Kasumi-1 (cell line): Measurements from ENCODE around the gene CST8.

Experiments
- DNase-seq, 2 experiments: peaks; one replicate each; lab custom pipeline; 2025; lab: John Stamatoyannopoulos, UW

CST8 gene

DNA sequence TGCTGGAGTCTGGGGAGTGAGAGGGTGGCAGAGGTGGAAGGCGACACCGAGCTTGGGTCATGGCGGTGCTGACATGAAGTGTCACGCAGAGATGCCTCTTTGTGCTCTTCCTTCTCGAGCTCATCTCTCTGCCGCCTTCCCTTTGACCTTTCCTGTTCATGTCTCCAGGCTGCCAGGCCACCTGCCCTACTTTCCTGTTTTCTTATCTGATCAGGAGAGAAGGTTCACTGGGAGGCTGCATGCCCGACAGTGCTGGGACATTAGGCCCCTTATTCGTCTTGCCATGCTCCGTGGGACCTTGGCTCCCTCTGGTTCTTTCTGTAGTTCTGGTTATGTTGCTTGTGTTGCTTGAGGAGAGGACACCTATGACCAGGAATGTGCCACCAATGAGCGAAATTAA, 33.2 kb downstream of the CST8 start:
- no peak for DNase-seq

- peak in 1 of 2 experiments; percentile 7 for DNase-seq
These were observed 35.9 kb downstream of the CST8 start for GRCh38 chr20:23526850-23527249.

DNA sequence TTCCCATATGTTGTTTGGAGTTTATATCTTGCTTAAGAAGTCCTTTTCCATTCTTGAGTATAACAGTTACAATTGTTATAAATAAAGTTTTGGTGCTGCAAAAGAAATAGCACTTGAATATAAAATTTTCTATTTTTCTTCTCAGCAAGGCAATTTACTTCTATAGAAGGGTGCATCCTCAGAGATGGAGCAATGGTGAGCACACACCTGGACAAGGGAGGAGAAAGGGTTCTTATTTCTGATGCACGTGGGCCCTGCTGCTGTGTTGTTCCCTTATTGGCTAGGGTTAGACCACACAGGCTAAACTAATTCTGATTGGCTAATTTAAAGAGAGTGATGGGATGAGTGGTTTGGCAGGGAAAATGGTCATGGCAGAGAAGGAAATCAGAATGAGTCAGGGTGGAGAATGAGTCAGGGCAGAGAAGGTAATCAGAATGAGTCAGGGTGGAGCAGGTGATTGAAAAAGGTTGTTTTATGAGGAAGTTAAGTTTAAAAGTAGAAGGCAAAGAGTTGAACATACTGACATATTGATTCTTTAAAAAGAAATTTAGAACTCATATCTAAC, 38.0 kb downstream of the CST8 start:
- DNase-seq = no peak

DNA sequence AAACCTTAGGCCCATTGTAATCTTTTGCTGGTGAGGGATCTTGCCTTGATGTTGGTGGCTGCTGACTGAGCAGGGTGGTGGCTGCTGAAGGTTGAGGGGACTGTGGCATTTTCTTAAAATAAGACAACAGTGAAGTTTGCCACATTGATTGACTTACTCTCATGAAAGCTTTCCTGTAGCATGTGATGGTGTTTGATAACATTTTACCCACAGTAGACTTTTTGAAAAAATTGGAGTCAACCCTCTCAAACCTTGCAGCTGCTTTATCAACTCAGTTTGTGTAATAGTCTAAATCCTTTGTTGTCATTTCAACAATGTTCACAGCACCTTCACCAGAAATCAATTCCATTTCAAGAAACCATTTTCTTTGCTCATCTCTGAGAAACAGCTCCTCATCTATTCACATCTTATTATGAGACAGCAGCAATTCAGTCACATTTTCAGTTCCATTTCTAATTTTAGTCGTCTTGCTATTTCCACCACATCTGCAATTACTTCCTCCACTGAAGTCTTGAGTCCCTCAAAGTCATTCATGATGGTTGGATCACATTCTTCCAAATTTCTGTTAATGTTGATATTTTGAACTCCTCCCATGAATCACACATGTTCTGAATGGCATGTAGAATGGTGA, 40.1 kb downstream of the CST8 start:
- no peak for DNase-seq

DNA sequence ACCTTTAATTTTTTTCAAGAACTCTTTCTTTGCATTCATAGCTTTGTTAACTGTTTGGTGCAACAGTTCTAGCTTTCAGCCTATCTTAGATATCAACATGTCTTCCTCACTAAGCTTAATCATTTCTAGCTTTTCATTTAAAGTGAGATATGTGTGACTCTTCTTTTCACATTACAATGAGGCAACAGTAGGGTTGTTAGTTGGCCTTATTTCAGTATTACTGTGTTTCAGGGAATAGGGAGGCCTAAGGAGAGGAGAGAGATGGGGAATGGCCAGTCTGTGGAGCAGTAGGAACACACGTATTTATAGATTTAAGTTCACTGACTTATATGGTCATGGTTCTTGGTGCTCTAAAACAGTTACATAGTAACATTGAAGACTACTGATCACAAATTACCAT, 41.6 kb downstream of the CST8 start:
- DNase-seq = no peak

GRCh38 chr20:23533161-23533560, 42.2 kb downstream of the CST8 start:
- no peak for DNase-seq

DNA sequence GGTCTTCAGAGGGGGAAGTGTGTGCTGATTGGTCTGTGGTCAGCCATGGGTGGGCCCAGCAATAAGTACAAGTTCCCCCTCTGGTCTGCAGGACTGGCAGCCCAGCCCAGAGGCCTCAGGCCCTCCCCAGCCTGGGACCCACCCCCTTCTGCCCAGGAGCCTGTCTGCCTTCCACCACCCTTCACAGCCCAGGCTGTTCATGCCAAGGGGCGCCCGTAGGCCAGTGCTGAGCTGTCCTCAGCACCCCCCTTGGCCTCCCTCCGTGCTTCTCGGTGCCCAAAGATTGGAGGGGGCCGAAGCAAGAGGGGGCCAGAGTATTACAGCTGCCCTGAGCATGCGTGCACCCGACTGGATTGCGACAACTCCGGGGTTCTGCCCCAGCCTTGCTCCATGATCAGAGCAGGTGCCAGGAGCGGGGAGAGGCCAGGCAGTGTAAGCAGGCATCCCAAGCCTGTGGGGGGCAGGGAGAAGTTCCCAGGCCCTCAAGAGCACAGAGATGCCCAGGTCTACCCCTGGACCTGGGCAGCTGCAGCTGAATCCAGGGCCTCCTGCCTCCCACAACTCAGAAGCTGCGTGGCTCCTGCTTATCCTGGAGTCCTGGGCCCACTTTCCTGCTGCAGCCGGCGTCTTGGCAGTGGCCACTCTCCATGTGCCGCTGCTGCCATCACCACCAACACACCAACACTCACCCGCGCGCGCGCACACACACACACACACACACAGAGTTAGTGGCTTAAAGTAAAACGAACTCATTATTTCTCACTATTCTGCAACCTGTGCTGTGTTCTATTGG, 44.1 kb downstream of the CST8 start:
- DNase-seq = no peak

- DNase-seq = no peak
These were observed 45.5 kb downstream of the CST8 start for GRCh38 chr20:23536328-23536974.

DNA sequence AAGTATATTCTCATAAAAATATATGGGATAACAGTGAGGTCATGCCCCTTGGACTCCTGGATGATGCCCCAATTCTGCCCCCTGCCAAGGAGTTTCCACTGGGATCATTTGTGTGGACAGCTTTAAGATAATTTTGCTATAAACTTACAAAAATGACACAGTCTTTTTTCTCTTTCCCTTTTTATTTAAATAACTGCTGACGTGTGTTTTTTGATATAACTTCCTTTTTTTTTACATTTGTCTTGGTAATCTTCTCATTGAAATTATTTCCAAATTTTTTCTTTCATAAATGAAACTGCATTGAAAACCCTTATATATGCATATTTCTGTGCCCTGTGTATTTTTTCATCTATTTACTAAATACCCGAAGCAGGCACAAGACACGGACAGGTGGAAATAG, 46.1 kb downstream of the CST8 start:
- no peak for DNase-seq

- no peak for DNase-seq
These were observed 49.7 kb downstream of the CST8 start for GRCh38 chr20:23540624-23541023.

- DNase-seq = peak; percentile 25 to 35
These were observed 50.4 kb downstream of the CST8 start for GRCh38 chr20:23541330-23541729.

DNA sequence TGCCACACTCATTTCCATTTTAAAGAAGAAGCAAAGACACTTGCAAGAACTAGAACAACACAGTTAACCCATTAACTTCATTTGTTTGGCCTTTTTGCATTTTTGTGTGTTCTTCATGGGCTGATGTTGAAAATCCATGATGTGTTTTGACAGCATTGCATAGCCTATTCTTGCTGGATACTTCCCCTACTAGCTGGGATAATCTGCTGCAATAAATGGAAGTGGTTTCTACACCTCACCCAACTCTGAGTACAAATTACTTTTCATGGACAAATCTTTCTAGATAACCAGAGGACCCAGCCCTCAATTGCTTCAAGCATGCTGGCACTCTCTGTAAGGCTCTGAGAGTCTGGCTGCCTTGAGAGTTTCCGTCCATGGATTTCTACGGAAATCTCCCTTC, 50.9 kb downstream of the CST8 start:
- no peak for DNase-seq

GRCh38 chr20:23542801-23543200, 51.9 kb downstream of the CST8 start:
- DNase-seq = no peak

- DNase-seq = no peak
These were observed 53.2 kb downstream of the CST8 start for GRCh38 chr20:23544133-23544532.
